Measurements from ENCODE around the gene CNPY4.

The CNPY4 gene

DNA sequence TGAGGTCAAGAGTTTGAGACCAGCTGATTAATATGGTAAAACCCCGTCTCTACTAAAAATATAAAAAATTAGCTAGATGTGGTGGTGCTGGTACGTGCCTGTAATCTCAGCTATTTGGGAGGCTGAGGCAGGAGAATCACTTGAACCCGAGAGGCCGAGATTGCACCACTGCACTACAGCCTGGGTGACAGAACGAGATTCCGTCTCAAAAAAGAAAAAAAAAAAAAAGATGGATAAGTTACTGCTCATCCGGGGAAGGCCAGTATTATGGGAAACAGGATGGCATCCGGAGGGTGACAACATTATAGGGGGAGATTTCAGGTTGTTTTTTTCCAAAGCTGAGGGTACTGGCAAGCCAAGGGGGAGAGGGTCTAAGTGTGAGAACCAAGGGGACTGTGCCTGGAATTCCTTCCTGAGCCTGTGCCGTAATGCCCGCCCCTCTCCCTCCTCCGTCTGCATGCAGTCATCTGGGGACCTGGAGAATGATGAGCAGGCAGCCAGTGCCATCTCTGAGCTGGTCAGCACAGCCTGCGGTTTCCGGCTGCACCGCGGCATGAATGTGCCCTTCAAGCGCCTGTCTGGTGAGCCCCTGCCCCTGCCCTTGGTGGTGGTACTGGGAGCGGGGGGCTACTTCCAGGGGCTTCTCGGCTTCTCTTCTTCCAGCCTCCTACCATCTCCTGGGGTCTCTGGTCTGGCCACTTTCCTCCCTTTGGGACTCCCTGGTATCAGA lies 33.7 kb downstream of the CNPY4 start:
- DNase-seq, result peak; percentile 8

DNA sequence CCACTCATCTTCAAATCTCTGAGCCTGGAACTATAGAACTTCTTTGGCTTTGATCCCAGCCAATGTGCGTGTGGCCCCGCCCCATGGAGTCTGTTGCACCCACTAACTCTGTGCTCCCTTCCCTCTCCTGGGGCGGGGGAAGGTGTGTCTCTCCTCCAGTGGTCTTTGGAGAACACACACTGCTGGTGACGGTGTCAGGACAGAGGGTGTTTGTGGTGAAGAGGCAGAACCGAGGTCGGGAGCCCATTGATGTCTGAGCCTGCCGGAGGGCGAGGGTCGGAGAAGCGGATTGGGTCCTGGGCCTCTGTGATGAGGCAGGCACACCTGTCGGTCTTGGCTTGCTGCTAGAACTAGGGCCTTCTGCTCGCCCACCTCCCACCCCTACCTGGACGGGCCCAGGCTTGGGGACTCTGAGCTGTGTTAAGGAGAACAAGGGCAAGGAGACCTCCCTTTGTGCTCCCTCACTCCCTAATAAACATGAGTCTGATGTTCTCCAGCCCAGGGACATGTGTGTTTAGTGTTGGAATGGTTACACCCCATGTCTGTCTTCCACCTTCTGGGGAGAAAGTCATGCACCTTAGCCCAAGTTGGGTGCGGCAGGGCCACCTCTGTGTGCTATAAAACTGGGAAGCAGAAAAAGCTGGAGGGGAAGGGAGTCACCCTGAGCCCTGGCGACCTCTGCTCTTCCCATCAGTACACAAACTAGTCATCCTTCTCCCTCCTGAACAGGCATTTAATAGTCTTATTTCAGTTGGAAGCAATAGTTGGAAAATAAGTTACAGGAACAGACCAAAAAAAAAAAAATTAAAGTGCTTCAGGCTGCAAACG lies 34.5 kb downstream of the CNPY4 start:
- peak; percentile 30 for DNase-seq

DNA sequence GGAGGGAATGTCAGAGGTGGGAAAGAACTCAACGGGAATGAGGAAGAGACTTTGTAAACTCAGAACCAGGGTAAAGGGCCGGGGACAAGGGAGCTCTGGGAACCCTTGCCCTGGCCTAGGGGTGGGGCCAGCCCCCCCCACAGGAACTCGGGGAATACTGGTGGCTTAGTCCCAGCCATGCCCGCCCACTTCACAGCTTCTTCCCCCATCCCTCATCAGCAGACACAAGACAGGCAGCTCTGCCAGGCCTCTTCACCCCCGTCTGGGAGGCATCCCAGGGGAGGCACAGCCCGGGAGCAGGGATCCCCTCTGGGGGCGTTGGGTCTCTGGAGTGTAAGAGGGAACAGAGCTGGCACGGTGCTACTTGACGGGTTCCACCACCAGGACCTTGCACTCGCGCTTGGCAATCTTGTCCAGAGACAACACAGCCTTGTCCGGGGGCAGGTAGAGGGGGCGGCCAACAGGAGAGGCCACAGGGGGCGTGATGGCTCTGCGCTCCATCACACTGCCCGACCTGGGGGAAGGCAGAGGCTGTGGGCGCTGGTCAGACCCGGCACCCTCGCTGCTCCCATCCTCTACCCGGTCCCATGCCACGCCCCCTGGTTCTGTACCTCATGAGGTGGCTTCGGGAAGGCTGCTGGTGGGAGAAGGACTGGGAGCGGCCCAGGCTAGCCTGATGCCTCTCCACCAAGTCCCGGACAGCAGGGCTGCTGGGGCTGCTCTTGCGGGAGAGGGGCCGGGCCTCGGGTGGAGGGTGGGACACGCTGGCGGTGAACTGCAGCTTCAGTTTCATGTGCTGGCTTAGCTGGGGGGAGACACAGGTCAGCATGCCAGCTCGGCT lies 35.4 kb downstream of the CNPY4 start:
- peak; percentile 25 for DNase-seq

DNA sequence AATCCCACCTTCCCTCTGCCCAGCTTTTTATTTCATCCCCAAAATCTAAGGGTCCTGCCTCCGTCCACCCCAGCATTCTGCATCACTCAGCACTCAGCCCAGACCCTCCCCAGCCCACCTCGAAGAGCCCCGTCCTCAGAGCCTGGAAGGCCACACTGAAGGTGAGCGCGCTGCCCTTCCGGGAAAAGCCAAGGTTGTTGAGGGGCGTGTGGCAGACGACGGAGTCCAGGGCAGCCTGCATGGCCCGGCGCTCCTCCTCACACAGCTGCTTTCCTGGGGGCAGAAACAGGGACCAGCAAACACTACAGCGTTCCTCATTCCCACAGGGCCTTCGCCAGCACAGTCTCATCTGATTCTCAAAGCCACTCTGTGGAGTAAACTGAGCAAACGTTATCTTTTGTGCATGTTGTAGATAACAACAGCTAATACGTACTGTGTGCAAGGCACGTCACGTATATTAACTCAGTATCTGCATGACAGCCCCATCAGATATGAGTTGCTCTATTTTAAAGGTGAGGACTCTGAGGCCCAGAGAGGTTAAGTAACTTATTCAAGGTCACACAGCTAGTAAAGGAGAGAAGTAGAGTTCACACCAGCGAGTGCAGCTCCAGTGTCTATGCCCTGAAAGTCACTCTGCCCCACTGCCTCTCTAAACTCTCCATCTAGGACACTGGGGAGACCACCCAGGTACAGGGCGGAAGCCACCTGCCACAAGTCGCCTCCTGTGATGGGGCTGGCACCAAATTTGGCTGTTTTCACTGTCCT lies 36.3 kb downstream of the CNPY4 start:
- peak; percentile 16 for DNase-seq

DNA sequence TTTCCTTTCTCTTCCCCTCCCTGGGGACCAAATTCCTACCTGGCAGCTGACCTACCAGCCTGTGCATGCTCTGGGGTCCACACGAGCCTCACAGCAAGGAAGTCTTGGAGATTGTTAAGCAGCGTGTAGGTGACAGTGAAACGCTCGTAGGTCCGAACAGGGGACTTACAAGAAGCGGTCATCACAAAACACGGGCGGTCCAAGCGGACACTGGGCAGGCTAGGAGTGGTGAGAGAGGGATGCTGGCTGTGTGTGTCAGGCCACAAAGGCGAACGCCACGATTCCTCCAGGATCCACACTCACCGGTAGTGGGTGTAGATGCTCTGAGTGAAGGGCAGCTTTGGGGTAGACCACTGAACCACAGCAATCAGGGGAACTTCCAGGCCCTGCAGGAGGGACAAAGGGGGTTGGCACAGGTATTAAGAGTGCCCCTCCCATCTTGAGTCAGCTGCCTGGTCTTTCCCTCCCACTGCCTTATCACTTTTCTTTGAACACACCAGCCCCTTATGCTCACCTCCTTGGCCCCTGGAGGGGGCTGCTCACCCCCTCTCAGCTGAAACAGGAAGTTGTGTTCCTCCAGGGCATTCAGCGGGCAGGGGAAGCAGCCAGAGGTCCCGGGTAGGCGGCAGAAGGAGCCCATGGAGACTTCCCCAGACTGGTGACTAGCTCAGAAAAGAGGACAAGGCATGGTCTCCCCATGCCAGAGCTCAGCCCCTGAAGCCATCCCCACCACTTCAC lies 37.1 kb downstream of the CNPY4 start:
- DNase-seq, result peak; percentile 23

DNA sequence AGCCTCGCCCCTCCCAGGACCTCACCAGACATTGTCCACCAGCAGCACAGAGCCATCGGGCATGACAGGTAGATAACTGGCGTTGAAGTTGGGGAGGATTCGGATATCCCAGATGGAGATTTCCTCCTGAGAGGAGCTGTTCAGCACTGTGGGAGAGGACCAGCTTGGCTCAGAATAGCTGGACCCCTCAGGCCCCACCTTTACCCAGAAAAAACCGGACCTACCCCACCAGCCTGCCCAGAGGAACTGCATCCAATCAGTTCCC lies 37.6 kb downstream of the CNPY4 start:
- DNase-seq, result no peak

DNA sequence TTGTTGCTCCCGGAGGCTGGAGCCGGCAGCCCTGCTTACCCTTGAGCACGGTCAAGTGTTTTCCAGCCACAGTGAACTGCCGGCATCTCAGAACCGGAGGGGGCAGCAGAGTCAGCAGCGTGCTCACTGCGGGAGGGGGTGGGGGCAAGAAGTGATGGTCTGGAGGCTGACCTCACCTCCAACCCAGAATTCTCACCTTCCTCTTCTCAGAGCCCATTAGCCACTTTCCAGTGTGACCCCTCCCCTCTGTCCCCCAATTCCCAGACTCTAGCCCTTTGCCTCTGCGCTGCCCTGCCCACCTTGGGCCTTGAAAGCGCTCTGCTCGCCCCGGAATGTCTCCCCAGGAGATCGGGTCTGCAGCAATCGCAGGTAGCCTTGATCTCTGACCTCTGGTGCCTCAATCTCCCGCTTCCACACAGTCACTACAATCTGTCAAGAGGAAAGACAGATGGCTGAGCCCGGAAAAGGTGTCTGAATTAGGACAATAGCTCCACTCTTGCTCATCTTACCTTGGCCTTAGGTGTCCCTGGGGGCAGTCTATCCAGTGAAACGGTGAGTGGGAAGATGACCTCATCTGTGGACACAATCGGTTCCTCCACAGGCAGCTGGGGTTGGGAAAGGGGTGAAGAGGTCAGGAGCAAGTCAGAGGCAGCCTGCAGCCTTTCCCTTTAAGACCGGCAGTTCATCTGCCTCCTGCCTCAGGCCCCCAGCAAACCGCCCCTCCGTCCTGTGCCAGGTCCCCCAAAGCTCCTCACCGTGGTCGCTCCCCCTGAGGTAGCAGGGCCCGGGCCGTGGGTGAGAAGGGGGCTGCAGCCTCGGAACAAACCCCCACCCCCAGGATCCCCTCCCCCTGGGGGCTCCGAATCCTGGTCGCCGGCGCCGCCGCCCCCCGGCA lies 38.1 kb downstream of the CNPY4 start:
- DNase-seq, result peak; percentile 37

DNA sequence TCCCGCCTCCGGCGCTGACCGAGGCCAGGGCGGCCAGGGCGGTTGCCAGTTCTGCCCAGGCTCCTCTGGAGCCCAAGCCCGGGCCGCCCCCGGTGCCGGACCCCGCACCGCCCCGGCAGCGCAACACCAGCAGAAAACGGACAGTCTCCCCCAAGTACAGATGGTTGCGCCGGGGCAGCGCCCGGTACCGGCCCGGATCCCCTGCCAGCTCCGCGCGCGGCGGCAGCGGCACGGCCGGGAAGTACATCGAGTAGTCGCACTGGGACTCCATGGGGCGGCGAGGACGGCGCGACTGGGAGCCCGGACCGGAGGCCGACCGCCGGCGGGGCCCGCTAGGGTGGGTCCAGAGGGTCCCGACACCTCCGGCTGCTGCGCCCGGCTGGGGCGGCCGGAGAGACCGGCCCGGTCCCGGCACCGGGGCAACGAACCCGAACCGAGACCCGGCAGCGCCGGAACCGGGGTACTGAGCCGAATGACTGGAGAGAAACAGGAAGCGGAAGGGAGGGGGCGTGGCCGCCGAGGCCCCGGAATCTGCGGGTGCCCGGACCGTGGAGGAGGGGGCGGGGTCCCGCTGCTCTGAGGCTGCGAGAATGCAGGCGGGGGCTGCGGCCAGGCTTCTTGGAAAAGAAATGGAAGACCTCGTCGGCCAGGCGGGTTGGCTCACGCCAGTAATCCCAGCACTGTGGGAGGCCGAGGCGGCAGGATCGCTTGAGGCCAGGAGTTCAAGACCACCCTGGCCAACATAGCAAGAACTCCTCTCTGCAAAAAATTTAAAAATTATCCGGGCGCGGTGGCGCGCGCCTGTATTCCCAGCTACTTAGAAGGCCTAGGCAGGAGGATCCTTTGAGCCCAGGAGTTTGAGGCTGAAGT lies 39.0 kb downstream of the CNPY4 start, which contains the start of gene TRAPPC14:
TRAPPC14 (minus strand) TSS at position 495 of the 870 bp plus-strand sequence; CDS start at position 271, 224 bp downstream.
- peak; percentile 94 for DNase-seq

DNA sequence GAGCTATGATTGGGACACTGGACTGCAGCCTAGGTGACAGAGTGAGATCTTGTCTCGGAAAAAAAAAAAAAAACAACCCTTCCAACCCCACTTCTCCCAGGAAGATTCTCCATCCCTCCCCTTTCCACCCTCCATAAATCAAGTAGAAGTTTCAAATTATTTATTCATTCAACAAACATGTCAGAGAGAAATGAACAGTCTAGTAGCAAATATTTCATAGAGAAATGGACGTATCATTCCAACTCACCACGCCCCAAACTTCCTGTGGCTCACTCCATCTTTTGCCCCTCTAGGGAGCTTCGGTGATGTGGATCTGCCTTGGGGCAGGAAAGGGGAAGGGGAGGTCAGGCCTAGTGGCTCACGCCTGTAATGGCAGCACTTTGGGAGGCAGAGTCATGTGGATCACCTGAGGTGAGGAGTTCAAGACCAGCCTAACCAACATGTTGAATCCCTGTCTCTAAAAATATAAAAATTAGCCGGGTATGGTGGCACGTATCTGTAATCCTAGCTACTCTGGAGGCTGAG lies 39.7 kb downstream of the CNPY4 start:
- DNase-seq, result peak; percentile 22

DNA sequence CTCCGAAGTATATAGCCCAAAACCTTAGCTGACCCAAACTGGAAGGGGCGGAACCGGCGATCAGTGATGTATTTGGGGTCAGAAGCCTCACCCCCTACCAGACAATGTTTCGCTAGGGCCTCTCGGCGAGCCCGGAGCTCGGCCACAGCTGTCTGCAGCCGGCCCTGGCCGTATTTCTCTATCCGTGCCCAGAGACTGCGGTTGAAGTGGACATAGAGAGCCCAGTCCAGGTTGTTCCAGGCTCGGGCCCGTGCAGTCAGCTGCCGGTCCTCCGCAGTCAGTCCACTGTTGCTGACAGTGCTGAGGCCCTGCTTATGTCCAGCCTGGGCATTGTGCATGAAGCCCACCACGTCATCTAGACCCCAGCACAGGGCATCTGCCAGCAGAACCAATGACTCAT lies 40.6 kb downstream of the CNPY4 start:
- DNase-seq, result peak; percentile 24

DNA sequence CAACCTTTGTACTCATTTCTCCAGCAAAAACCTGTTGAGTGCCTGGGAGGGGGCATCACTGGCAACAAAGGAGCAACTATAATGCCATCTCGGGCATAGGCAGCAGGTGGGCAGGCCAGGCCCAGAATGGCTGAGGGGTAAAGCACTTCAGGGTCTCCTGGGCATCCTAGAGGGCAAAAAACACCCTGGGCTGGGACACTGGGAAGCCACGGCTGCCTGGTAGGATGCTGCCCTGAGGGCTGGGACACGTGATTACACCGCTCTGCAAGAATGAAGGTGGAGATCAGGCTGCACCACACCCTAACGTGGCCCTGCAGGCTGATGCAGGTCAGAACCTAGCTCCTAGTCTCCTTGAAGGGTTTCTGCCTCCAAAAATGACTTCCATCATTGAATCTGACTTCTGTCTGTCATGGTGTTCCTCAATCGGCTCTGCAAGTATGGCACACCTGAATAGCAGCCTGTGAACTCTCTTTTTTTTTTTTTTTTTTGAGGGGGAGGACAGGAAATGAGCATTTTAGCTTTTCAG lies 43.6 kb downstream of the CNPY4 start:
- peak; percentile 18 for DNase-seq

DNA sequence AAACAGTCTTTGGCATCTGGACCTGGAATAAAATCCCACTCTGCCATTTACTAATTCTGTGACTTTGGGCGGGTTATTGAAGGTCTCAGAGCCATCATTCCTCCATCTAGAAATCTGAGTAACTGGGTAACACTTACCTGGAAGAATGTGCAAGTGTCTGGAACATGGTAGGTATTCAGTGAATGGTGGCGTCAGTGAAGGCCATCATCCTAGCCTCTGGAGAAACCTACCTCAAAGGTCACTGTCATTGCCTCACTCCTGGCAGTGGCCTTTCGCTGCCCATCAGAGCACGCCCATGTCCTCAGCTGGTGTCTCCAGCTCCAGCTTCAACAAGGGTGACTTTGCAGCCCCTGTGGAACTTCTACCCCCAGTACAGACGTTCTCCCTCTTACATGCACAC lies 44.4 kb downstream of the CNPY4 start:
- peak; percentile 6 for DNase-seq

DNA sequence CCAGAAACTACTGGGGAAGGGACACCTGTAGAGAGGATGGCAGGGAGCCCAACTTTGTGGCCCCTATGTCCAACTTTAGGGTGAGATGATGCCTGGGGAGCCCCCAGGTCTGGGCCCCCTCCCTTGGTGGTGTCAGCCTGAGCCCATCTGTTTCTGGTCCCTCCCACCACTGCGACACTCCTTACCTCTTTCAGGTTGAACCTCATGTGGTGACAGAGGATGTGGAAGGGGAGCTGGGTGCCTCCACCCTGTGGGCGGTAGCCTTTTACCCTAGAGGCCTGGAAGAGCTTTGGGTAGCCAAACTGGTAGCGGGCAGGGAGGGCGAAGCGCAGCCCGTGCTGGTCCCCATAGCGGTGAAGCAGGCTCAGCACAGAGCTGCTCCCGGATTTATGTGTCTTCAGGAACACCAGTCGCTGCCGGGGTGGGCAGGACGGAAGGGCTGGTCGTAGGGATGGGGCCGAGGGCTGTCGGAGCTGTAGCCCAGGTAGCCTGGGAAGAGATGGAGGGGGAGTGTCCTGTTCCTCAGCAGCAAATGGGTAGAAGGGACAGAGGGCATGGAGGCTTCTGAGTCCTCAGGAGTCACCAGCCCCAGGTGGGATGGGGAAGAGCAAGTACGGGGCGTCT lies 47.0 kb downstream of the CNPY4 start:
- DNase-seq, result no peak

DNA sequence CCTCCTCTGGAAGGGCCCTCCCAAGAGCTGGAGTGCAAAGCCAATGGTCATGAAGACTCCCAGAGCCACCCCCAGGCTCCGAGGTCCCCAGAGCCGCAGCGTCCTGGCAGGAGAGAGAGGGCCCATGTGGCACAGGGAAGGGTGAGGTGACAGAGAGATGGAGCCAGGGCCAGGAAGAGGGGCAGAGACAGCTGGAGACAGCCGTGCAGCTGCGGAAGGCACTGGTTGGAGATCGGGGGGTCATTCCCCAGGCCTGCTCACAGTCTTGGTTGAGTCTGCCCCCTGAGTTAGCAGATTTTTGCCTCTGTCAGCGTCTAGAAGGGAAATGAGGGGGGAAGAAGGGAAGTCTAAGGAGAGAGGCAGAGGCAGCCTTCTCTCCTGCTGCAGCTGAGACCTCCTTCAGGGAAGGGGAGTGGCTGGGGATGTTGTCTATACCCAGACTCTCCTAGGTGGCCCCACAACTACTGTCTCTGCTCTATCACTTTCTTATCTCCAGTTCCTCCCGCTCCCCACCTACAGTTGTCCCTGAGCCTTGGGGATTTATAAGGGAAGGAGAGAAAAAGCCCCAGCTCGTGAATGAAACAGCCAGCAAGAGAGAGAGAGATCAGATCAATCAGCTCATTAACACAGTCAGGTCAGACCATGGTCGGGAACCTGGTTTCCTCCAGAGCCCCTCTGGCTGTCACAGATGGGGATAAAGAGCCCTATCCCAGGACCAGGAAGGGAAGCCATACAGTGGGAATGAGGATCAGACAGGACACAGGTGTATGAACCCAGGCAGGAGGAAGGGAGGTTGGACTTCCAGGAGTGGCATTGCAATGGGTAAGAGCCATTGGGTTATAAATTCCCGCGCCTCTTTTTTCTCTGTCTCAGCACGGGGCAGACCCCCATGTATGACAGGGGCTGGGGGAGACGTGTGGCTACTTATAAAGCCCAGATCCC lies 47.8 kb downstream of the CNPY4 start:
- no peak for DNase-seq

DNA sequence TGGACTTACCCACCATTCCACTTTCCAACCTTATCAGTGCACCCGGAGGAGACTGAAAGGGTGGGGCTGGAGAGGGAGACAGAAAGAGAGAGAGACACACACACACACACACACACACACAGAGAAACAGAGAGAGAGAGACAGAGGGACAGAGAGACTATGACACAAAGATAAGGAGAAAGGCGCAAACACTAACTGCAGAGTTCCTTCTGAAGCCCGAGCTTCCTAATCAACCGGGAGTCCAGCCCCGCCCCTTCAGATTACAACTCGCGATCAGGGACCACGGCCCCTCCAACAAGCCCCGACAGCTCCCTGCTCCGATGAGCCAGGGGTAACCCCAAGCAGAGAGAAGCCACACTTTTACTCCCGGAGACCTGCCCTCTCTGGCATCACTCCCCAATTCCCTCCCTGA lies 48.5 kb downstream of the CNPY4 start:
- DNase-seq, result no peak

DNA sequence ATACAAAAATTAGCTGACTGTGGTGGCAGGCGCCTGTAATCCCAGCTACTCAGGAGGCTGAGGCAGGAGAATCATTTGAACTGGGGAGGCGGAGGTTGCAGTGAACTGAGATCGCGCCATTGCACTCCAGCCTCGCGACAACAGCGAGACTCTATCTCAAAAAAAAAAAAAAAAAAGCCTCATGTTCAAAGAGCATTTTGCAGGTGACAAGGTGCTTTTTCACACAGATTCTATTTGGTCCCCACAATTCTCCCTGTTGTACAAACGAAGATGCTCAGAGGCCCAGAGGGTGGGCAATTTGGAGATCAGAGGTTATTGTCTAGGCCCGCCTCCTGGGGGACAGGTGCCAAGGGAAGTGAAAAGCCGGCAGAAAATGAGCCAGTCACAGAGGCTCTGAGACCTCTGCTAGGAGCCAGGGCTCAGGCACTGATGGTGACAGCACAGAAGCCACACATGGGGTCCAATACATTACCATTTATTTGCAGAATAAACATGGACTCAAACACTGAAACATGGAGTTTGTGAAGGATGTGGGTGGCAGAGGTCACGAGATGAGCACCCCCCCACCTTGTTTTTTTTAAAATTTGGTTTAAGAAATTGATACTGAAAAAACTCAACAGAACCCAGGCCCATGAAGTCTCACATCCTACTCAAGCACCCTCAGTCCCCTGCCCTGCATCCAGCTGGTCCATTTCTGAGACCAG lies 49.9 kb downstream of the CNPY4 start:
- no peak for DNase-seq
